MV-4-11 (cell line): ENCODE data around the gene TUBGCP2.
"Not testable (repeated sequence)": the region's sequence is repeated elsewhere in the genome, so short reads cannot be mapped to it uniquely, and the experiment has no call there.

Source experiments
- DNase-seq: peaks from one replicate; lab custom pipeline; 2025; lab: John Stamatoyannopoulos, UW

The TUBGCP2 gene

DNA sequence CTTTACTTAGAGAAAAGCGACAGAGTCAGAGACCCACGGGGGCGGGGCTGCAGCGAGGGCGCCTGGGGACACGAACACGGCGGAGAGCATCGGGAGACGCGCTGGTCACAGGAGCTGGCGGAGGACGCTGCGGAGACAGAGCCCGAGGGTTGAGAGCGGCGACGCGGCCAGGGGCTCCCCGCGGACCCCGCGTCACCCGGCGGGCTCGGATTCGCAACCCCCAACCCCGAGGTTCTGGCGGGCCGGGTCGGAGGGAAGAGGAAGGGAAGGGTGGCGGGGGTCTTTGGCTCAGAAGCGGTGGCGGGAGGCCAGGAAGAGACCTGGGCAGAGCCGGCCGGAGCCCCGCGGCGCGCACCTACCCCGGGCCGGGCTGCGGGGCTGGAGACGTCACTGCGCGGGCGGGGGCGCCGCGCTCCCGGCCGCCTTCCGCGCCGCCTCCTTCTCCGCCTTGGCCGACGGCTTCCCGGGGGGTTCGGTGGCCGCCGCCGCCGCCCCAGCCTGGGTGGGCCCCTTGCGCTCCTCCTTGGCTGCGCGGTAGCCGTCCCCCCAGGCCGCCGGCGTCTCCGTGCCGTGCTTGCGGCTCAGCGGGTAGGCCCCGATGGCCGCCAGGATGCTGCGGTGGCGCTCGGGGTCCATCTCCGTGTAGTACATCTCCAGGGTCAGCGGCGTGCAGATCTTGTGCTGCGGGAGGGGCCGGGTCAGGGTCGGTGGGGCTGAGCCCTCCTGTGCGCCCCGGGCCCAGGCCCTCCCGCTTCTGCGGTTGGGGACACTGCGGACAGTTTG, 17.0 kb upstream of the TUBGCP2 start:
- DNase-seq: no peak

DNA sequence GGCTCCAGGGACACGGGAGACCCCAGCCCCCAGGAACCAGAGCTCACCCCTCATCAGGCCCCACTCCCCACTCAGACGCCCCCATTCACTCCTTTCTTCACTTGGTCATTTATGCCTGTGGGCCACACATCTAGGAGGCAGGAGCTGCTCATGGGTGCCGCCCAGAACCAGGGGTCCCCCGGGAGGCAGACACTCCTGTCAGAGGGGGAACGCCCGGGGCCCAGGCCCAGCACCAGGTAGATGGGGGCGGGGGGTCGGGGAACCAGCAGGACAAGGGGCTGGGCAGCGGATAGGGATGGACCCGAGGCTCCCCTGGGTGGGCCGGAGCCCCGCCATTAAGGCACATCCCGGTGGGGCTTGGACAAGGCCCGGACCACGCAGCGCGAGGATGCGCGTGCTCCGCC, 16.2 kb upstream of the TUBGCP2 start:
- no peak for DNase-seq

DNA sequence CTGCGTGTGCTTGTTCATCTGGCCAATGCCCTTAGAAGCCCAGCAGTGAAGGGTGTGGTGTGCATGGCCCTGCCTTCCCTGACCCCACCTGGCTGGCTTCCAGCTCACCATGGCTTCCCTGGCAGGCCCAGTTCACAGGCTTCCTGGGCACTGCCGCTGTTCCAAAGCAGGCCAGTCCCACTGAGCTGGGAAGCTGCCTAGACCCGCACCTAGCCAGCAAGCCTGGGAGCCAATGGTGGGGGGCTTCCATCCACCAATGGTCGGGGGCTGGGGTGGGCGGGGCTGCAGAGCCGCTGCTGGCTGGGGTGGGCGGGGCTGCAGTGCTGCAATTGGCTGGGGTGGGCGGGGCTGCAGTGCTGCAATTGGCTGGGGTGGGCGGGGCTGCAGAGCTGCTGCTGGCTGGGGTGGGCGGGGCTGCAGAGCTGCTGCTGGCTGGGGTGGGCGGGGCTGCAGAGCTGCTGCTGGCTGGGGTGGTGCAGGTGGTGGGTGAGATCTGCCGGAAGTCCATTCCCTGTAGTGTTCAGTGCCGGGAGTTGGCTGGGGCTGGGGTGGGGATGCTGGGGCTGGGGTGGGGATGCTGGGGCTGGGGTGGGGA, 15.6 kb upstream of the TUBGCP2 start:
- DNase-seq: no peak

DNA sequence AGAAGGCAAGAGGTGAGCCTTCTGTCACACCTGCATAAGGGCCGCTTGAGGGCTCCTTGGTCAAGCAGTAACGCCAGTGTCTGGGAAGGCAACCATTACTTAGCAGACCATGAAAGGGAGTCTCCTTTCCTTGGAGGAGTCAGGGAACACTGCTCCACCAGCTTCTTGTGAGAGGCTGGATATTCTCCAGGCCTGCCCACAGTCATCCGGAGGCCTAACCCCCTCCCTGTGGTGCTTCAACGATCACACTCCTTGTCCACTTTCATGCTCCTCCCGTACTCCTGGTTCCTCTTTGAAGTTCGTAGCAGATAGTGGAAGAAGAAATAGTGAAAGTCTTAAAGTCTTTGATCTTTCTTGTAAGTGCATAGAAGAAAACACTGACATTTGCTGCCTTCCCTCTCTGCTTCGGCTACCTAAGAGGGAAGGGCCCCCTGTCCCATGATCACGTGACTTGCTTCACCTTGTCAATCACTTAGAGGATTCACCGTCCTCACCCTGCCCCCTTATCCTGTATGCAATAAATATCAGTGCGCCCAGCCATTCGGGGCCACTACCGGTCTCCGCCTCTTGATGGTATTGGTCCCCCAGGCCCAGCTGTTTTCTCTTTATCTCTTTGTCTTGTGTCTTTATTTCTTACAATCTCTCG, 13.5 kb upstream of the TUBGCP2 start:
- DNase-seq: not testable (repeated sequence)

DNA sequence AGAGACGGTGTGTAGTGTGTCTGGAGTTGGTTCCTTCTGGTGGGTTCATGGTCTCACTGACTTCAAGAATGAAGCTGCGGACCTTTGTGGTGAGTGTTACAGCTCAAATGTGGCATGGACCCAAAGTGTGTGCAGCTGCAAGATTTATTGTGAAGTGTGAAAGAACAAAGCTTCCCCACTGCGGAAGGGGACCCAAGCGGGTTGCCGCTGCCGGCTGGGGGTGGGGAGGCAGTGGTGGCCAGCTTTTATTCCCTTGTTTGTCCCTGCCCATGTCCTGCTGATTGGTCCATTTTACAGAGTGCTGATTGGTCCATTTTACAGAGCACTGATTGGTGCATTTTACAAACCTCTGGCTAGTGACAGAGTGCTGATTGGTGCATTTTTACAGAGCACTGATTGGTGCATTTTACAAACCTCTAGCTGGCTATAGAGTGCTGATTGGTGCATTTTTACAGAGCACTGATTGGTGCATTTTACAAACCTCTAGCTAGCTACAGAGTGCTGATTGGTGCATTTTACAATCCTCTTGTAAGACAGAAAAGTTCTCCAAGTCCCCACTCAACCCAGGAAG, 12.3 kb upstream of the TUBGCP2 start:
- DNase-seq: not testable (repeated sequence)

DNA sequence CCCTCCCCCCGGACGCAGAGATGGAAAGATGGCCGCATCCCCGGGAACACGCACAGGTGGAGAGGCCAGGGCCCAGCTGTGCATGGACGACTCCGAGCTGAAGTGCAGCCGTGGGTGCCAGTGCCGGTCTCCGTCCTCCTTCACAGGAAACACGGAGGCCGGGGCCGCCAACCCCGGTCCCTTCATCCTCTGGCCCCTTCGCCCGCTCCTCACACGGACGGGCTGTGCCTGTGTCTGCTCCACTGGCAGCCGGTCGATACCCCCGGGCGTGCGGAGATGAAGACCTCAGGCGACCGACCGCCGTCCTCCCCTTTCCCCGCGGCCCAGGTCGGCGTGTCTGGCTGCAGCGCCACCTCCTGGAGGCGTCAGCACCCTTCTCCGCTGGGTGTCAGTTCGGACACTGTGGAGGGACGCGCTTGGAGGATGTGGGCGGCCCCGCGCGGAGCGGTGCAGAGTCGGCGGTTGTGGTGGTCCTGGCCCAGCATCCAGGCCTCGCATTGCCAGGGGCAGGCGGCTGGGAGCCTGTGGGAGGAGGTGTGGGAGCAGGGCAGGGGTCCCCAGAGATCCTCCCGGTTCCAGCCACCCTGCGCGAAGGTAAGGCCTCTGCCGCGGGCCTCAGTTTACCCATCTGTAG, 9.9 kb upstream of the TUBGCP2 start:
- DNase-seq: peak; percentile 53

DNA sequence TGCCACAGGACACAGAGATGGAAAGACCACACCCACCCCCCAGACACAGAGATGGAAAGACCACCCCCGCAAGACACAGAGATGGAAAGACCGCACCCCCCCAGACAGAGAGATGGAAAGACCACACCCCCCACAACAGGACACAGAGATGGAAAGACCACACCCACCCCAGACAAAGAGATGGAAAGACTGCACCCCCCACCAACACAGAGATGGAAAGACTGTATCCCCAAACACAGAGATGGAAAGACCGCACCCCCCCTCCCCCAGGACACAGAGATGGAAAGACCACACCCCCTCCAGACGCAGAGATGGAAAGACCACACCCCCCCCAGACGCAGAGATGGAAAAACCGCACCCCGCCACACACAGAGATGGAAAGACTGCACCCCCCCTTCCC, 8.1 kb upstream of the TUBGCP2 start:
- DNase-seq: no peak

DNA sequence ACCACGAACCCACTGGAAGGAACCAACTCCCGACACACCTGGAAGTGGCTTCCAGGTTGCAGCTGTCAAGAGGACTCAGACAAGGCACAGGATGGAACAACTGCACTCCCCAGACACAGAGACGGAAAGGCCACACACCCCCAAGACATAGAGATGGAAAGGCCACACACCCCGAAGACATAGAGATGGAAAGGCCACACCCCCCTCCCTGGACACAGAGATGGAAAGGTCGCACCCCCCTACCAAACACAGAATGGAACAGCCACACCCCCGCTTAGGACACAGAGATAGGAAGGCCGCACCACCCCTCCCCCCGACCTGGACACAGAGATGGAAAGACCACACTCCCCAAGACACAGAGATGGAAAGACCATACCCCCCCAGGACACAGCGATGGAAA, 7.6 kb upstream of the TUBGCP2 start:
- DNase-seq: no peak

DNA sequence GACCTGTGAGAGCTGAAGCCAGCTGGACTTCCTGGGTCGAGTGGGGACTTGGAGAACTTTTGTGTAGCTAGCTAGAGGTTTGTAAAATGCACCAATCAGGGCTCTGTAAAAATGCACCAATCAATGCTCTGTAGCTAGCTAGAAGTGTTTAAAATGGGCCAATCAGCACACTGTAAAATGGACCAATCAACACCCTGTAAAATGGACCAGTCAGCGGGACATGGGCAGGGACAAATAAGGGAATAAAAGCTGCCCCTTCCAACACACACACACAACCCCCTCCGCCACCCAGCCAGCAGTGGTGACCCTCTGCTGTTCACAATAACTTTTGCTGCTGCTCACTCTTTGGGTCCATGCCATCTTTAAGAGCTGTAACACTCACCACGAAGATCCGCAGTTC, 7.2 kb upstream of the TUBGCP2 start:
- no peak for DNase-seq

DNA sequence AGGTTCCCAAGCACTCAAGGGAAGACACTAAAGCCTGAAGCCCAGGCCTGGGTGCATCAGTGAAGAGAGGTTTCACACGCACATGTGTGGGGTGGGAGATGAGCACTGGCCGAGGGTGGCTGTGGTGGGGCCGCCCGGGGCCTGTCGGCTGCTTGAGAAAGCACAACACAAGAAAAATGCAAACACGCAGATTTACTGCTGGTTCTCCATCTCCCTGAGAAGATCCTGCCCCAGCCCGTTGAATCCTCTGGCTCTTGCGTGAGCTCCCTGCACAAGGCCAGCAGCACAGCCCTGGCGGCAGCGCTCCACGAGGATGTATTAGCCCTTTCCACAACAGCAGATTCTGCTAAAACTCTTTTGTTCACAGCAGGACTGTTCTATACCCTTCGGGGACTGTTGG, 6.2 kb upstream of the TUBGCP2 start:
- no peak for DNase-seq

DNA sequence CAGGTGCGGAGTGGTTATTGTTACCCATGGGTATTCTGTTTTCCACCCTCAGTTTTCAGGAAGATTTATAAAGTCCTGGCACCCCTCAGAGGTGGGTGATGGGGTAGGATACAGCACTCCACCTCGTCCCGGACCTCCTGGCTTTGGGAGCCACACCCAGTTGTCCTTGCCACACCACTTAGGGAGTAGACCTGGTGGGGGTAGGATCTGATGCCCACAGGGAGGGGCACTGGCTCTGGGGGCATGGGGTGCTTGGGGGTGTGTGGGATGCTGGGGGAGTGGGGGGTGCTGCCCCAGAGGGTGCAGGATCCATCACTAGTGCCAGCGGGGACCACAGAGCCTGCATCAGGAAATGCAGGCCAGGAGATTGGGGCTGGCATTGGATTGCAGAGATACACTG, 4.5 kb upstream of the TUBGCP2 start:
- no peak for DNase-seq

DNA sequence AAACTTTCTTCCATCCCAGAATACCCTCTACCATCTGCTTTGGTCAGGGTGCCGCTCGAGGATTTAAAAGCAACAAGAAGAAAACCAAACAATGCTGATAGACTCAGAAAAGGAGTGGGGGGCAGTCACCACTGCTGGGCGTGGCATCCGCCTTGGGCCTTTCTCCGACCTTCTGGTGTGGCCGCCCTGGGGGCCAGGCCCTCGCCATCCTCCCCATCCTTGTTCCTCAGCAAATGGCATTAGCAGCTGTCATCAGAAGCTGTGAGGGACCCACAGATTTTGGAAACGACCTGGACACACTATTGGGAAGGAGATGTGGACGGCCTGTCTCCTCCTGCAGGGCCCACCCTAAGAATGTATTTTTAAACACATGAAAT, 4.1 kb upstream of the TUBGCP2 start:
- no peak for DNase-seq

DNA sequence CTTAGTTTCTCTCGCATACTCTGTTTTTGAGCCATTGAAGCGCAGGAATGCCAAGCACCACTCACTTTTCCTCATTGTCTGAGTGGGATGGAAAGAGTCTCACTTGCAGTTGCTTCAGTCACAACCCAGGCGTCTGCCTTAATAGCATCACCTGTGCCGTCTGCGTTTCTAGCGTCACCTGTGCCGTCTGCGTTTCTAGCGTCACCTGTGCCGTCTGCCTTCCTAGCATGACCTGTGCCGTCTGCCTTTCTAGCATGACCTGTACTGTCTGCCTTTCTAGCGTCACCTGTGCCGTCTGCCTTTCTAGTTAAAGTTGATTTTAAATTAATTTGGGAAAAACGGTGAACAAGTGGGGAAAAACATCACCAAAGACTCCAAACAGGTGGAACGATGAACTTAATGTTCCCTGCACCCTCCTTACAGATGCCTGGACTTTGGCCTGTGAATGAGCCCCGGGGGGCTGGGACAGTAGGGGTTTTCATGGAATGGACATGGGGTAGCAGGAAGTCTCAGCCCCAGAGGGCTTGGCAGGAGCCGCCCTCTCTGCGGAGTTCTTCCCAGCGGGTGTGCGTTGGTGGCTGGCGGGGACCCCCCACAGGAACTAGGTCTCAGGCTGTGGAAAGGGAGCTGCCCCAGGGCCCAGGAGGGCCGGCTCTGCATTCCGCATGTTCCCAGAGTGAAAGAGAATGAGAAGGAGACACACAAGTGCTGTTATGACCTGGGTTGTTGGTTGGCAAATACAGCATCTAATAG, 3.5 kb upstream of the TUBGCP2 start:
- DNase-seq: no peak

DNA sequence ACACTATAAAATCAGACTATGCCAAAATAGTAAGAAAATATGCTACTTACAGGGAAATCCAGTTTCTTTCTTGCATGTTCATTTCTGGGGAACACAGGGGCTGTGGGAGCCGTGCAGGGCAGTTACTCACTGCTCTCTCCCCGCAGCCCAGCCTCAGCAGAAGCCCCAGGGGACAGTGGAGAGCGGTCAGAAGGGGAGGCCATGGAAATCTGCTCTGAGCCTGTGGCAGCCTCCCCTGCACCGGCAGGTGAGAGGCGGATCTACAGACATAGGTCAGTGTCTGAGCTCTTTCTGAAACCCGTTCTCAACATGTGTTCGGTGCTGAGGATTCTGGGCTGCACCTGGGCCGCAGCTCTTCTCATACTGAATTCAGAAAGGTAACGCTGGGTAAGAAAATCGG, 2.9 kb upstream of the TUBGCP2 start:
- DNase-seq: no peak

DNA sequence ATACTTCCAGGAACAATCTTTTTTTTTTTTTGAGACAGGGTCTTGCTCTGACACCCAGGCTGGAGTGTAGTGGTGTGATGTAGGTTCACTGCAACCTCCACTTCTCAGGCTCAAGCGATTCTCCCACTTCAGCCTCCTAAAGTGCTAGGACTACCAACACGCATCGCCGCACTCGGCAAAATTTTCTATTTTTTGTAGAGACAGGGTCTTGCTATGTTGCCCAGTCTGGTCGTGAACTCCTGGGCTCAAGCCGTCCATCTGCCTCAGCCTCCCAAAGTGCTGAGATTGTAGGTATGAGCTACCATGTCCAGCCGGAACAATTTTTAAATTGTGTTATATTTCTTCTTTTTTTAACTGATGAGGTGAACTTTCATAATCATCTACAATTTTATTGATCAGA, 2.1 kb upstream of the TUBGCP2 start:
- DNase-seq: no peak

DNA sequence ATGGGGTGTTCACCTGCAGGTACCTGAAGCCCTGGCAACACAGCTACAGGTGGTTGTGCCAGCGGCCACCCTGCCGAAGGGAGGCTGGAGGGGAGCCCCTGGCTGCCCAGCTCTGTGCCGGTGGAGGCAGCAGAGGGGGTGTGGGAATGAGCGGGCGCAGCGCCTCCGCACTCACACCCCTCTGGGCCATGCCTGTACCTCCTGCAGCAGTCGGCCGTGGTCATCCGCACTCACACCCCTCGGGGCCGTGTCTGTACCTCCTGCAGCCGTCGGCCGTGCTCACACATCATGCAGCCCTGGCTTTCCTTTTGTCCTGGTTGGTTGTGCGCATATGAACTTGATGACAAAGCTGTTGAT, 1.7 kb upstream of the TUBGCP2 start:
- no peak for DNase-seq

DNA sequence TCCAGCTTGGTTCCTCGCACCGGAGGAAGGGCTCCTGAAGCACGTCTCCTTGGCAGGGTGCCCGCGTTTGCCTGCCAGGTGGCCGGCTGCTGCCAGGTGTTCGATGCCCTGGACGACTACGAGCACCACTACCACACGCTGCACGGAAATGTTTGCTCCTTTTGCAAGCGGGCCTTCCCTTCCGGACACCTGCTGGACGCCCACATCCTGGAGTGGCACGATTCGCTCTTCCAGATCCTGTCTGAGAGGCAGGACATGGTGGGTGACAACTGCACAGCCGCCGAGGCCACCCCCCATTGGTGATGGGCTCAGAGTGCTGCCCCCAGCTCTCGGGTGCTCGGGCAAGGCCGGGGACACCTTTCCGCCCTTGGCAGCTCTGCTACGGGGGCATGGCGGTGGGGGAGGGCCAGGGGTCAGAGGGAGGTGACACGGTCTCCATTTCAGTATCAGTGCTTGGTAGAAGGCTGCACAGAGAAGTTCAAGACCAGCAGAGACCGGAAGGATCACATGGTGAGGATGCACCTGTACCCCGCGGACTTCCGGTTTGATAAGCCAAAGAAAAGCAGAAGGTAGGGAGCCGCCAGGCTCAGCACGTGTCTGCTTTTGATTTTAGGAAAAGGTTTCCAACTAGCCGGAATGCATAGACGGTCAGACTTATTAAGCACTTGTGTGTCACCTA, 1.2 kb upstream of the TUBGCP2 start:
- no peak for DNase-seq

DNA sequence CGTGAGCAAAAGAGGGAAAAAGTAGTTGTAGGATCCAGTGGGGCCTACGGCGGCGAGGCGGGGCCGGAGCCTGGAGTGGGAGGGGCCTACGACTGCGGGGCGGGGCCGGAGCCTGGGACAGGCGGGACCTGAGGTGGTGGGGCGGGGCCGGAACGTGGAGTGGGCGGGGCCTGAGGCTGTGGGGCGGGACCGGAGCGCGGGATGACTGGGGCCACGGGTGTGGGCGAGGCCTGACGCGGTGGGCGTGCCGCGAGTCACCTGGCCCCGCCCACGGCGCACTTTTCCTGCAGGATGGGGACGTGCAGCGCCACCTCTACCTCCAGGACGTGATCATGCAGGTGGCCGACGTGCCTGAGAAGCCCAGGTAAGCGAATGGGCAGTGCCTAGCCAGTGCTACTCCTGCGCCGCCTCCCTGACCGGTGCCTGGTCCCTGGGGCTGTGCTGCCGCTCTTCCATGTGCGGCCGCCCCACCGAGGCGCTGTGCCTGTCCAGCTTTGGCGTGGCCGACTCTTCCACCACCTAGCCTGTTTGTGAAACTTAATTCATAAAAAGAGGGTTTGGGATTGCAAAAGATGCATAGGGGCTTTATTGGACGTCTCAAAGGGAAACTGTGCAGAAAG, 538 bp upstream of the TUBGCP2 start:
- peak; percentile 77 for DNase-seq

DNA sequence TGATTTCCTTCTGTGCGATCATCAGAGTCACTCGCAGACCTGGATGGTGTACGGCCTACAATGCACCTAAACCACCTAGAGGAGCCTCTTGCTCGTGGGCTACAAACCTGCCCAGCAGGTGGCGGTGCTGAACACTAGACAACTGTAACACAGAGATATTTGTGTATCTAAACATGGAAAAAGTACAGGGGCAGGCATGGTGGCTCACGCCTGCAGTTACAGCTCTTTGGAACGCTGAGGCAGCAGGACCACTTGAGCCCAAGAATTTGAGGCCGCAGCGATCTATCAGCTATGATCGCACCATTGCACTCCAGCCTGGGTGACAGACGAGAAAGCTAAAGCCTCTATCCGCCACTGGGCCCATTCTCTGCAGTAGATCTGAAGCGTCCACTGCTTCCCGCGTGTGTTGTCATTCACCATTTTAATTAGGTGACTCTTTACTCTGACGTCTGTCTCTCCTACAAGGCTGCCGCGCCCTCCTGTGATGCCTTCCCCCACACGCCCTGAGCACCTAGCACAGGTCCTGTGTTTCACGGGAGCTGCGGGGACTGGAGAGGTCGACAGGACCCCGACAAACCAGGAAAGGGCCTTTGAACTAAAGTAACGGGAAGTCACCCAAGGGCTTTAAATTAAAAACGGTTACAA, 774 bp downstream of the TUBGCP2 start:
- peak; percentile 32 for DNase-seq

DNA sequence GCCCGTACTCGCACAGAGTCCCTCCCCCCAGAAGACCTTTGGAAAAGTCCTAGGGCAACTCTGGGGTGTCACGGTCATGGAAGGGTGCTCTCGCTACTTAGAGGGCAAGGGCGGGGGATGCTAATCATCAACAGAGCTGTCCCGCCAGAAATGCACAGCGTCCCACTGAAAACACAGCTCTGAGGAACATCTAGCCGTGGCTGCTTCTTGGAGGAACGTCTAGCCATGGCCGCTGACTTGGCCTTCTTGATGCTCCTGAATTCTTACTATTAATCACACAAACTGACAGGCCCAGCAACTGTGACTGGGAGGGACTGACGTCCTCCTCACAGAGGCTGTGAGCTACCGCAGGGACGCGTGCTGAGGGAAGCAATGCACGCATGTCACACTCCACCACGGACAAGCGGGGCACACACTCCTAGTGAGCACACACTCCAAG, 1.7 kb downstream of the TUBGCP2 start:
- DNase-seq: no peak
